HepG2 (cell line): ENCODE data around the gene IFT172. TPM values are rescaled to one million over a fixed set of nuclear protein-coding genes. Genes with fewer than 3 reads are reported as not detected.

Experiments
- BCL3 ChIP-seq: sonication (generic); formaldehyde crosslinking; IDR thresholded peaks from 2 replicates; pipeline ENCODE4 v1.5.1; 2020; ENCODE audit warnings: mild to moderate bottlenecking, missing genetic modification reagents, moderate library complexity
- BRF2 ChIP-seq: sonication (generic); formaldehyde crosslinking; IDR thresholded peaks from 2 replicates; pipeline ENCODE4 v1.8.1; 2022; ENCODE audit warnings: mild to moderate bottlenecking, missing genetic modification reagents
- FLYWCH1 ChIP-seq: sonication (generic); formaldehyde crosslinking; IDR thresholded peaks from 2 replicates; pipeline ENCODE4 v1.8.1; 2023; ENCODE audit warnings: mild to moderate bottlenecking, missing genetic modification reagents
- MED1 ChIP-seq: sonication (generic); formaldehyde crosslinking; IDR thresholded peaks from 2 replicates; pipeline ENCODE4 v1.4.0; 2020; ENCODE audit warnings: missing genetic modification reagents
- MNT ChIP-seq: fragments of 450-650 bp; IDR thresholded peaks from 2 replicates; pipeline ENCODE4 v1.6.1; 2016
- SMARCC2 ChIP-seq: fragments of 450-650 bp; IDR thresholded peaks from 2 replicates; pipeline ENCODE4 v1.6.1; 2017; ENCODE audit warnings: antibody characterized with exemption, mild to moderate bottlenecking
- TBX2 ChIP-seq: sonication (generic); formaldehyde crosslinking; IDR thresholded peaks from 2 replicates; pipeline ENCODE4 v1.5.0; 2020; ENCODE audit warnings: missing genetic modification reagents, mild to moderate bottlenecking, borderline replicate concordance
- XBP1 ChIP-seq: sonication (generic); formaldehyde crosslinking; IDR thresholded peaks from 2 replicates; pipeline ENCODE4 v1.5.0; 2020; ENCODE audit warnings: missing genetic modification reagents
- YEATS4 ChIP-seq: sonication (generic); formaldehyde crosslinking; IDR thresholded peaks from 2 replicates; pipeline ENCODE4 v1.4.0; 2020; ENCODE audit warnings: missing genetic modification reagents, borderline replicate concordance
- ZNF232 ChIP-seq: sonication (generic); formaldehyde crosslinking; IDR thresholded peaks from 2 replicates; pipeline ENCODE4 v1.4.0; 2020; ENCODE audit warnings: missing genetic modification reagents, borderline replicate concordance
- ZNF264 ChIP-seq: sonication (generic); formaldehyde crosslinking; IDR thresholded peaks from 2 replicates; pipeline ENCODE4 v1.4.0; 2020; ENCODE audit warnings: missing genetic modification reagents
- ZNF33B ChIP-seq: sonication (generic); formaldehyde crosslinking; IDR thresholded peaks from 2 replicates; pipeline ENCODE4 v1.5.1; 2020; ENCODE audit warnings: mild to moderate bottlenecking, missing genetic modification reagents
- ZNF44 ChIP-seq: sonication (generic); formaldehyde crosslinking; IDR thresholded peaks from 2 replicates; pipeline ENCODE4 v1.5.1; 2020; ENCODE audit warnings: mild to moderate bottlenecking, missing genetic modification reagents
- ZNF503 ChIP-seq: sonication (generic); formaldehyde crosslinking; IDR thresholded peaks from 2 replicates; pipeline ENCODE4 v1.4.0; 2020; ENCODE audit warnings: missing genetic modification reagents
- ZNF747 ChIP-seq: sonication (generic); formaldehyde crosslinking; IDR thresholded peaks from 2 replicates; pipeline ENCODE4 v1.8.1; 2023; ENCODE audit warnings: missing genetic modification reagents, mild to moderate bottlenecking, borderline replicate concordance
- ZNF773 ChIP-seq: sonication (generic); formaldehyde crosslinking; IDR thresholded peaks from 2 replicates; pipeline ENCODE4 v1.4.0; 2020; ENCODE audit warnings: missing genetic modification reagents, borderline replicate concordance
- ZNF790 ChIP-seq: sonication (generic); formaldehyde crosslinking; IDR thresholded peaks from 2 replicates; pipeline ENCODE4 v1.8.0; 2022; ENCODE audit warnings: missing genetic modification reagents, mild to moderate bottlenecking, borderline replicate concordance
- ZSCAN30 ChIP-seq: sonication (generic); formaldehyde crosslinking; IDR thresholded peaks from 2 replicates; pipeline ENCODE4 v1.5.0; 2020; ENCODE audit warnings: mild to moderate bottlenecking, missing genetic modification reagents
- polyA plus RNA-seq, 8 experiments: library from polyadenylated mRNA; depleted of rRNA in 3 of 8; stranded (reverse) in 7 of 8; unstranded in 1 of 8; fragments of >200 nt; fragmentation: Illumina TruSeq in 4 of 8; extraction: Trizol in 4 of 8; gene quantifications; 2 replicates each; pipeline versions ENCODE4 v1.2.1 to v1.2.3, GENCODE V29; 2011 to 2016; ENCODE audit warnings: low read depth in 4 of 8, missing spikeins in 1 of 8, mixed read lengths in 1 of 8; ENCODE audit not compliant: insufficient read depth in 1 of 8
- total RNA-seq, 5 experiments: library from RNA; depleted of rRNA; stranded (reverse); fragments of >200 nt; fragmentation: Illumina TruSeq; extraction: Trizol; gene quantifications; 2 replicates each; pipeline ENCODE4 v1.2.3, GENCODE V29; 2016; ENCODE audit warnings: low read depth in 1 of 5
- TF ChIP-seq, protein P1 (sequence below): sonication (generic); formaldehyde crosslinking; IDR thresholded peaks from 2 replicates; pipeline ENCODE4 v1.8.1; 2023; ENCODE audit warnings: missing genetic modification reagents, inconsistent platforms, borderline replicate concordance
- TF ChIP-seq, protein P2 (sequence below): sonication (generic); formaldehyde crosslinking; IDR thresholded peaks from 2 replicates; pipeline ENCODE4 v1.4.0; 2020; ENCODE audit warnings: mild to moderate bottlenecking, missing genetic modification reagents

IFT172 gene
- total and polyA plus RNA-seq, 2 of the 13 experiments (the other 11 are each of a cell fraction or from before 2014, with no cell fraction given): 21.6 to 35.7 TPM

GRCh38 chr2:27409321-27410073, 80.0 kb downstream of the IFT172 start, which contains the start of gene PPM1G (continued):
- peak; percentile 91 for TF ChIP-seq BRF2 (CRISPR knock-in tag)
- peak; percentile 75; the same call in 1 of the 2 replicates for TF ChIP-seq TBX2
- TF ChIP-seq, protein P1, sequence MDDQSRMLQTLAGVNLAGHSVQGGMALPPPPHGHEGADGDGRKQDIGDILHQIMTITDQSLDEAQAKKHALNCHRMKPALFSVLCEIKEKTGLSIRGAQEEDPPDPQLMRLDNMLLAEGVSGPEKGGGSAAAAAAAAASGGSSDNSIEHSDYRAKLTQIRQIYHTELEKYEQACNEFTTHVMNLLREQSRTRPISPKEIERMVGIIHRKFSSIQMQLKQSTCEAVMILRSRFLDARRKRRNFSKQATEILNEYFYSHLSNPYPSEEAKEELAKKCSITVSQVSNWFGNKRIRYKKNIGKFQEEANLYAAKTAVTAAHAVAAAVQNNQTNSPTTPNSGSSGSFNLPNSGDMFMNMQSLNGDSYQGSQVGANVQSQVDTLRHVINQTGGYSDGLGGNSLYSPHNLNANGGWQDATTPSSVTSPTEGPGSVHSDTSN (CRISPR knock-in tag): peak; percentile 88
- TF ChIP-seq YEATS4 (CRISPR knock-in tag): peak; percentile 97
- TF ChIP-seq ZNF232 (CRISPR knock-in tag): peak; percentile 51; the same call in 1 of the 2 replicates
- peak; percentile 30; the same call in 1 of the 2 replicates for TF ChIP-seq ZNF44 (CRISPR knock-in tag)
- TF ChIP-seq ZNF503 (CRISPR knock-in tag): peak; percentile 81; the same call in 1 of the 2 replicates
- peak; percentile 64; the same call in 1 of the 2 replicates for TF ChIP-seq XBP1 (CRISPR knock-in tag)
- no peak for TF ChIP-seq SMARCC2
- peak; percentile 62; the same call in 1 of the 2 replicates for TF ChIP-seq ZNF33B
- peak; percentile 93 for TF ChIP-seq BCL3 (CRISPR knock-in tag)
- TF ChIP-seq, protein P2, sequence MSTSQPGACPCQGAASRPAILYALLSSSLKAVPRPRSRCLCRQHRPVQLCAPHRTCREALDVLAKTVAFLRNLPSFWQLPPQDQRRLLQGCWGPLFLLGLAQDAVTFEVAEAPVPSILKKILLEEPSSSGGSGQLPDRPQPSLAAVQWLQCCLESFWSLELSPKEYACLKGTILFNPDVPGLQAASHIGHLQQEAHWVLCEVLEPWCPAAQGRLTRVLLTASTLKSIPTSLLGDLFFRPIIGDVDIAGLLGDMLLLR: peak; percentile 97
- peak; percentile 48; the same call in 1 of the 2 replicates for TF ChIP-seq ZNF747 (CRISPR knock-in tag)
- no peak; the same call in 1 of the 2 replicates for TF ChIP-seq ZSCAN30 (CRISPR knock-in tag)
- peak; percentile 21; the same call in 1 of the 2 replicates for TF ChIP-seq FLYWCH1 (CRISPR knock-in tag)
- TF ChIP-seq ZNF773 (CRISPR knock-in tag): peak; percentile 69; the same call in 1 of the 2 replicates
- no peak for TF ChIP-seq ZNF264 (CRISPR knock-in tag)
- peak; percentile 73; the same call in 1 of the 2 replicates for TF ChIP-seq ZNF790 (CRISPR knock-in tag)
- TF ChIP-seq MNT: peak; percentile 54
- TF ChIP-seq MED1 (CRISPR knock-in tag): peak; percentile 87
